ENCODE results near the gene CELA2A.
"Not testable (repeated sequence)": the region's sequence is repeated elsewhere in the genome, so short reads cannot be mapped to it uniquely, and the experiment has no call there.

Gene CELA2A

GRCh38 chr1:15513192-15513591 is 56.7 kb downstream of the CELA2A start:
- H3K4me3 ChIP-seq (ENCODE audit: low read depth, low read length) = no peak overlapping the region
- DNase-seq (ENCODE audit: low read depth) = no peak

GRCh38 chr1:15513919-15514318 is 57.4 kb downstream of the CELA2A start:
- H3K4me3 ChIP-seq (ENCODE audit: low read depth, low read length) = no peak overlapping the region
- DNase-seq (ENCODE audit: low read depth) = no peak

- H3K4me3 ChIP-seq (ENCODE audit: low read depth, low read length); DNase-seq (ENCODE audit: low read depth): not testable (repeated sequence)
These were observed 58.0 kb downstream of the CELA2A start for GRCh38 chr1:15514557-15514956.

GRCh38 chr1:15515022-15515663 is 58.6 kb downstream of the CELA2A start:
- no peak overlapping the region for H3K4me3 ChIP-seq (ENCODE audit: low read depth, low read length)
- DNase-seq (ENCODE audit: low read depth) = no peak

GRCh38 chr1:15519625-15520024 is 63.1 kb downstream of the CELA2A start:
- H3K4me3 ChIP-seq (ENCODE audit: low read depth, low read length) = no peak overlapping the region
- DNase-seq (ENCODE audit: low read depth) = no peak

- H3K4me3 ChIP-seq (ENCODE audit: low read depth, low read length); DNase-seq (ENCODE audit: low read depth): not testable (repeated sequence)
These were observed 64.8 kb downstream of the CELA2A start for GRCh38 chr1:15521206-15521906.

Data from skeletal muscle cell (primary cell).